ENCODE measurements around the gene NR2E1.
A peak's percentile ranks its signal among the peaks of the same experiment; 100 is the strongest.

The NR2E1 gene

GRCh38 chr6:108165714-108166663, at the start of gene NR2E1:
NR2E1 (plus strand) TSS chr6:108166022; CDS start chr6:108166766, 744 bp downstream.
- DNase-seq, result peak; percentile 55

GRCh38 chr6:108116546-108117426, 49.0 kb upstream of the NR2E1 start:
- DNase-seq, result no peak

DNA sequence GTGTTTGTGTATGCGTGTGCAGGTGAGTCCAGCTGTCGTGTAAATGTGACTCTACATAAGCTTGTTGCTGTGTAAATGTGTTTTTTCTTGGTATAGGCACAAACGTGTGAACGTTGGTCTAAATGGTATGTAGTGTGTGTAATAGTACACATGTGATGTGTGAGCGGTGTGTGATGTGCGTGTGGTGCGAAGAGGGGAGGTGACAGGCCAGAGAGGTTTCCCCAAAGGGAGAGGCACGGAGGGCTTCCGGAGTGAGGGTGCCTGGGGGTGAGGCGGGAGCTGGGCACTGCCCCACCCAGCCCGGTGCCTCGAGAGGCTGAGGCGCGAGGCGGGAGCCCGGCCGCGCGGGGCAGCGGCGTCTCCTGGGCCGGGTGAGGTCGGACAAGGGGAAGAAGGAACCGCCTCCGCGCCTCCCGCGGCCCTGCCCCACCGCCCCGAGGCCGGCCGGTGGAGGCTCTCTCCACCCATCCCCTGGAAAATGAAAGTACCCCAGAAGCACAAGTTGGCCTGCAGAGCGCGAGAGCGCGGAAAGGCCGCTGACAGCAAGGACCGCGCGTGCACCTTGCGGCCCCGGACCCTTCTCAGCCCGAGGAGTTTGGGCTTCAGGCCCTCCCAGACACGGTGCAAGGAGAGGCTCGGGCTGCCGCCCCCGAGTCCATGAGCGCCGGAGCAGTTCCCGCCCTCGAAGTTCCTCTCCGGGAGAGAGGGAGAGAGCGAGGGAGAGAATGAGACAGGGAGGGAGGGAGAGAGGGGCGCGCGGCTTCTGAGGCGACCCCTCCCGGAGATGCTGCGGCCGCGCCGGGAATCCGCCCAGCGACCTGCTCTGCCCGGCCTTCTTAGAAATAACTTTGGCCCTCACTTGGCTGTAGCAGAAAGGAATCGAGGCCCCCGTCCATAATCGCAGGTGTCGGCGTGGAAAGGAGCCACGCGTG, 48.1 kb upstream of the NR2E1 start:
- peak; percentile 50 for DNase-seq

GRCh38 chr6:108118359-108118724, 47.5 kb upstream of the NR2E1 start:
- DNase-seq, result no peak

DNA sequence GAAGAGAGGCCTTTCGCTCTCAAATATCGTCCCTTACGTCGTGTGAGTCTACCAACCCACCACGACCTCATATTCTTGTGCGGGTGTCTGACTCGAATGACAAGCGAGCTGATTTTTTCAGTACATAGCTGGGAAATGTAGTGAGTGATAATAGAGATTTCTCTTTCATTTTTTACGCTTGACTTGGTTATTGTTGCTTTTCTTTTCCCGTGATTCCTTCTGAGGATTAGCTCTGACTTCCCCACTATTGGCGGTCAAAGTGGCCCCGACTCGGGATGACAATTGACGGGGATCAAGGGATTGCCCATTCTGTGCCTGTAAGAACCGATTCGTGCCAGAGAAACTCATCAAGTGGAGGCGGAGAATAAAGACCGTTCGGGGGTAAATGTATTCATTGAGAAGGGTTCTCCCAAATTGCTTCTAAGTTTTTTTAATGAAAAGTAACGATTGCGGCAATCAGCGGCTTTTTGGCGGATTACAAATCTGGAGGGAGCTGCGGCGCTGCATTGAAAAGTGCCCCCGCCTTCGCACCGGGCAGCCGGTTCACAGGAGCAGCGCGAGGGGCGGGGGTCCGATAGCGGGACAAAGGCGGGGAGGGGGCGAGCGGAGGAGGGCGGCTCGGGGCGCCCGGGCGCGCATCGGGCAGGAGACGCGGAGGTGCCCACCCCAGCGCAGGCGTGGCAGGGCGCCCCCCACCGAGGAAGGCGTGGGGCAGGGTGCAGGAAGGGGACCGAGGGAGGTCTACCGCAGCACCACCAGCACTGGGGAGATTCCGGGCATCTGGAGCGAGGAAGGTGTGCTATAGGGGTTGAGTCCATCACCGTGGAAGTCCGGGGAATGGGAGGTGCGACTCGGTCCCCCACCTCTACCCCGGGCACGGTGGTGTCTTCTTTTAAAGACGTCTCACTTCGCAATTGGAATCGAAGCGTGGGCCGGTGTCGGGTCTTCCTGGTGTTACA, 46.7 kb upstream of the NR2E1 start:
- peak; percentile 49 for DNase-seq

DNA sequence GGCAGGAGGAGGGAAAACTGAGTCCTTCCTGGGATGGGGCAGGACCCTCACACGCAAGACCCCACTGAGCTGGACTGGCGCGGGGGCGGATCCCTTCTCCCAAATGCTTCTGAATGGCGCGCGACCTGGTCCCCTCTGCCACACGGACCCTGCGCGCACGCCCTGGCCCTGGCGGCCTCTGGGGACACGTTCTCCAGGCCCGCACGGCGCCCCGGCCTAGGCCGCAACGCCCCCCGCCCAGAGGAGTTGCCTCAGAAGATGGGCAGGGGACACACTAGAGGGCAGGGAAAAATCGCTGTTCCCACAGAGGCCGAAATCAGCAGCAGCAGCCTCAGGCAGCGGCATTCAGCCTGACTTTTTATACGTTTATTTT, 46.1 kb upstream of the NR2E1 start:
- DNase-seq, result no peak

- DNase-seq, result no peak
These were observed 45.5 kb upstream of the NR2E1 start for GRCh38 chr6:108120311-108120710.

DNA sequence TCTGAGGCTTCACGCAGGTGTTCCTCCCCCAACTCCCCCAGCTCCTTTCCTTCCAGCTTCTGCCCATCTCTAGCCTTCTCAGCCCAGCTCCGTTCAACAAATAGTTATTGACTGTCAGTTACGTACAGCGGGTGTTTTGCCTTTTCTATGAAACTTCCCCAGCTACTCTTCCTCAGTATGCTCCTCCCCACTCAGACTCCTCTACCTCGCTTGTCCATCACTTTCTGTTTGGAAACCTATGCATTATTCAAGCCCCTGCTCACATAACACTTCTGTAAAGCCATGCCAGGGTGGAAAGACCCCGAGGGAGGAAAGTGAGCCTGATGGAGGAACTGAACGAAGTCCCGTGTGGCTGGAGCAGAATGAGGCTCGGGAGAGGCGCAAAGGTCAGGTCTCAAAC, 44.2 kb upstream of the NR2E1 start:
- no peak for DNase-seq

- DNase-seq, result no peak
These were observed 42.3 kb upstream of the NR2E1 start for GRCh38 chr6:108123481-108123929.

DNA sequence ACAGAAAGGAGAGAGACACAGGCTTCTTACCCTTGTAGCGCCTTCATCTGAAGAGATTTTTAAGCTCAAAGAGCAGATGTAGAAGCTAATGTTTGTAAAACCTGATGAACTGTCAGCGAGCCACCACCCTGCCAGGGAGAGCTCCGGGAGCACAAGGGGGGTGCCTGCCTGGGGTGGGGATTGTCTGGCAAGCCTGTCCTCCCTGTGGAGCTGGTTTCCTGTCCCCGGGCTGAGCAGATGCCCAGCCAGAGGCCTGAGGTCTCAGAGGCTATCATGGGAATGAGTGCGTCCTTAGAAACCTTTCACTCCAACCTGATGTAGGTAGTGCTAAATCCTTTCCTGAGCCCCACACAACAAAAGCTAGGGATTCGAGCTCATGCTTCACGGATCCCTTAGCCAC, 41.9 kb upstream of the NR2E1 start:
- no peak for DNase-seq

DNA sequence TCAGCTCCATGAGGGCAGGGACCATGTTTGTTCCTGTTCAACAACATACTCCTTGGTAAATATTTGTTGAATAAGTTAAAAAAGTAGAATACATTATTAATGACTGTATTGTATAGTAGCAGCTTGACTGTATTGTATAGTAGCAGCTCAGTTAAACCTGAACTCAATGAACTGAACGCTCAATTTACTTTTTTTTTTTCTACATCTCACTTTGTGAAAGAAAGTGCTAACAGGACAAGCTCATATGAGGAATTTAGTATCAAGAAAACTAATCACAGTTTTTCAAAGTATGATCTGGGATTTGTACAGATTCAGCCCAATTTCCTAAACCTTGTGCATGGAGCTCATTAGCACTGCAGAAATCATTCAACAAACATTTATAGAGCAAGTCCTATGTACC, 38.8 kb upstream of the NR2E1 start:
- DNase-seq, result no peak

- no peak for DNase-seq
These were observed 38.0 kb upstream of the NR2E1 start for GRCh38 chr6:108127826-108128225.

- no peak for DNase-seq
These were observed 35.6 kb upstream of the NR2E1 start for GRCh38 chr6:108130262-108130661.

DNA sequence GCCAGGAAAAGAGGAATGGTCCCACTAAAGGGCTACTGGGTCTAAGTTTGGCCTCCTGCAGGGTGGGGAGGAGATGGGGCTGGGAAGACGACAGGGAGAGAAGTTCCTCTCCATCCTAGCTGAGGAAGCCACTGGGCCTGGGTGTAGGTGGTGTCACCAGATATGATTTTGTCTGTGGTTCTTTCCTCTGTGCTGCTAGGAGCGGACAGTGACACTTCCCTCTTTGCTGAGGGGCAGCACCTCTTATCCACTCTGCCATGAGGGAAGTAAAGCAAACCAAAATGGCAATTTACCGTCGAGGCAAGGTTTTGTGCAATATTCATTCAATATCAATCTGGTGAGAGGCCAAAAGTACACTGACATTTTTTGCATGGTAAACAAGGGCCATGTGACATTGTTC, 33.0 kb upstream of the NR2E1 start:
- peak; percentile 47 for DNase-seq

GRCh38 chr6:108133594-108134179, 32.1 kb upstream of the NR2E1 start:
- peak; percentile 53 for DNase-seq

DNA sequence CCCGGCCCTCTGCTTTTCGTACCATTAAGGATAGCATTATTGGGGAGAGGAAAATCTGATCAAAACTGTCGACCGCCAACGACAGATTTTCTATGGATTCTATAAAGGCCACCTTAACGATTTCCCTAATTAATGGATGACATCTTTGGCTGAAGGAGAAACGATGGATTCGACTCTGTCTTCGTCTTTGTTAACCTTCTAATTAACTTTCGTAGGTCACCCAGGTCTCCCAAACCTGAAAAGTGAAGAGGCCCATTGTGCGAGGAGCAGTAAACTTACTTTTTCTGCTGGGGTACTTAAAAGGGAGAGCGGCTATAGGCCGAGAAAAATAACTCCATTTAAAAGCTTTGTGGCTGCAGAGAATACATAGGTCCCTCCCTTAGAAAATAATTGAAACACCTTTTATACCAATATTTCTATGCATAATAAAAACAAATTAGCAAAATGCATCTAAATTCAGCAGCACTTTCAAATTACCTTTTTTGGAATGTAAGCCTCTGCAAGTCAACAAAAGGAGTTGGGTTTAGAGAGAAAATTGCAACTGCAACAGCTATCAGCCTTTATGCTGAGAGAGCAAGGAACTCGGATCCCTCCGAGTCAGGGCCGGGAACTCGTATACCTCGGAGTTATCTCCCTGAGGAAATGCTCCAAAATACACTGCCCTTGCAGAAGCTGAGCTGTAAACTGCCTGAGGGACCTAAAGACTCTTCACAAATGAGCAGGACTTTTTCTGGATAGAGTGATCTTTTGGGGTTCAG, 31.4 kb upstream of the NR2E1 start:
- DNase-seq, result no peak

DNA sequence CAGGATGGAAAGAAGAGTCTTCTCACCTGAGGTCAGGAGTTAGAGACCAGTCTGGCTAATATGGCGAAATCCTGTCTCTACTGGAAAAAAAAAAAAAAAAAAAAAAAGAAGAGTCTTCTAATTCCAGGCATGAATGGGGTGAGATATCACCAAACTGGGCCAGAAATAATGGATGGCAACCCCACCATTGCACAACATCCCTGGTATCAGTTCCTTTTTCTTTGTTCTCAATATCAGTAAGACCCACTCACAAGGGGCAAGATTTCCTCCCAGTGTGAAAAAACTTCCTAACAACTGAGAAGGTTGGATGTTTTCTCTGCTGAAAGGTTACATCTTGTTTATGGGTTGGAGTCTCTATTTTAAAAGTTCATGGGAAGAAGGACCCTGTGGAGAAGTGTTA, 23.6 kb upstream of the NR2E1 start:
- no peak for DNase-seq

- no peak for DNase-seq
These were observed 20.2 kb upstream of the NR2E1 start for GRCh38 chr6:108145639-108146038.

DNA sequence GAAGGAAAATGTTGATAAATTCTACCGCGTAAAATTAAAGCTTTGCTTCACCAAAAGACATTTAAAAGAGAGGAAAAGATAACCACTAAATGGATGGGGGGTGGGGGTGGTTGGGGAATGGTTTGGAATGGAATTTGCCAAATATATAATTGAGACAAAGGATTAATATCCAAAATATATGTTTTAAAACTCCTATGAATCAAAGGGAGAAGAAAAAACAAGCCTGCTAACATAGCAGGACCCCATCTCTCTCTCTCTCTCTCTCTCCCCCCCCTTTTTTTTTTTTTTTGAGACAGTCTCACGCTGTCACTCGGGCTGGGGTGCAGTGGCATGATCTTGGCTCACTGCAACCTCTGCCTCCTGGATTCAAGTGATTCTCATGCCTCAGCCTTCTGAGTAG, 13.4 kb upstream of the NR2E1 start:
- no peak for DNase-seq
